ENCODE data around the gene LRRC27. TPM values are rescaled to one million over a fixed set of nuclear protein-coding genes. Genes with fewer than 3 reads are reported as not detected.
"Not testable (repeated sequence)": the region's sequence is repeated elsewhere in the genome, so short reads cannot be mapped to it uniquely, and the experiment has no call there.

LRRC27 gene
- total RNA-seq, 1 experiment from 2014 or later = 5.1 TPM

DNA sequence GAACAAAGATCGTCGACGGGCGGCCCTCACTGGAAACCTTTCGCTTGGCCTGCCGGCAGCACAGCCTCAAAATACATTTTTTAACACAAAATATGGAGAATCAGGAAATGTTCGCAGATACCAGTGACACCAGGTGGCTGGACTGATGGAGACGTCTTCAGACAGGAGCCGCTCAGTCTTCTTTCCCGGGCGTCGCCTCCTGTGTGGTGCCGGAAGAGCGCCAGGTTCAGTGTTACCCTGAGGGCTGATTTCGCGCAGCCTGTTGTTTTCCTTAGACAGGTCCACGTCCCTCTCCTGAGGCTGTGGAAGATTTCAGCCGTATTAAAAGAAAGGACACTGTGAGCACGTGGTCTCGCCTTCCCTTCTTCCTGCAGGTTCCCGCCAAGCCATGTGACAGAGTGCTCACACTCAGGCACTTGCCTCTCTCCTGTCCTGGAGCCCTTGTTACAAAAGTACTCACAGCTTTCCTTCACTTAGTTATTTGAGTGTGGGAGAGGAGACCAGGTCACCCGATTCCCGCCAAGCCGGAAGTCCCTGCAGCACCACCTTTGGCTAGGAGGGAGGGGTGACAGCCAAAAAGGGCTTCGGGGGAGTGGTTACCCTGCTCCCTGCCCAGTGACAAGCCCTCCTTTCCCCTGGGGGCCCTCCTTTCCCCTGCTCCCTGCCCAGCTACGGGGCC lies 43.3 kb downstream of the LRRC27 start:
- in situ Hi-C loops (cut with HindIII; ENCODE audit: low pct_unique_long_range_greater_than_20kb, low sequenced_read_pairs) = no loop called here

DNA sequence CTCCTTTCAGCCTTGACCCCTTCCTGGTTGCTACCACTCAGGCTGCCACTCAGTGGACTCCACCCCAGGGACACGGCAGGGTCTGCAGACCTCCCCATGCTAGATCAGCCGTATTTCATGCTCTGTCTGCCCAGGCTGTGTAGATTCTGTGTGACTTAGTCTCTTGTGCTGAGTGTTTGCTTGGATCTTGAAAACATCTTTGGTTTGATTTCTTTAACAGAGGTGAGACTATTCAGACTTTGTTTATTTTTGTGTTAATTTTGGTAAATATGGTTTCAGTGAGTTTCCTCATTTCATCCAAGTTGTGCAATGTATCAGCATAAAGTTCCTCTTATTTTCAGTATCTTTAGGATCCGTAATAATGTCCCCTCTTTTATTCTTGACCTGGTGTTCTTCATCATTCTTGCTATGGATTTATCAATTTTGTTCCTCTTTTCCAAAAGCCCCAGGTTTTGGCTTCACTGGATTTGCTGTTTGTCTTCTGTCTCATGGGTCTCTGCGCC lies 43.9 kb downstream of the LRRC27 start:
- DNase-seq (ENCODE audit: low read depth, low spot score) = no peak
- in situ Hi-C loops (cut with HindIII; ENCODE audit: low pct_unique_long_range_greater_than_20kb, low sequenced_read_pairs) = no loop called here

More for the DNA sequence above, 43.3 kb downstream of the LRRC27 start:
- DNase-seq (ENCODE audit: low read depth, low spot score) = no peak

DNA sequence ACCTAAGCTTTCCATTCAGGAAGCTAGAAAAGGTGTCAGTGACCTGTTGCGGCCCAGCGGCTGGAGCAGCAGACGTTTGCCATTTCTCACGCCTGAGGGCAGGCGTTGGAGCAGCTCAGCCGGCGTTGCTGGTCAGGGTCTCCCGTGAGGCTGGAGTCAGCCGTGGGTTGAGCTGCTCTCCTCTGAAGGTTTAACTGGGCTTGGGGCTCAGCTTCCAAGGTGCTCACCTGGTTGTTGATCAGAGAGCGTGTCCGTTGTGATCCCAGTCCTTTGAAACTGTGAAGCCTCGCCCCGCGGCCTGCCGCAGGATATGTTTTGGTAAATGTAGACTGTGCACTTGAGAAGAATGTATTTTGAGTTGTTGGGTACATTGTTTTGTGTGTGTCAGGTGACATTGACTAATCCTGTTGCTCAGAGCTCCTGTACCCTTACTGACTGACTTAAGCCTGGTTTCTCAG lies 44.4 kb downstream of the LRRC27 start:
- DNase-seq (ENCODE audit: low read depth, low spot score) = no peak
- in situ Hi-C loops (cut with HindIII; ENCODE audit: low pct_unique_long_range_greater_than_20kb, low sequenced_read_pairs) = no loop called here

DNA sequence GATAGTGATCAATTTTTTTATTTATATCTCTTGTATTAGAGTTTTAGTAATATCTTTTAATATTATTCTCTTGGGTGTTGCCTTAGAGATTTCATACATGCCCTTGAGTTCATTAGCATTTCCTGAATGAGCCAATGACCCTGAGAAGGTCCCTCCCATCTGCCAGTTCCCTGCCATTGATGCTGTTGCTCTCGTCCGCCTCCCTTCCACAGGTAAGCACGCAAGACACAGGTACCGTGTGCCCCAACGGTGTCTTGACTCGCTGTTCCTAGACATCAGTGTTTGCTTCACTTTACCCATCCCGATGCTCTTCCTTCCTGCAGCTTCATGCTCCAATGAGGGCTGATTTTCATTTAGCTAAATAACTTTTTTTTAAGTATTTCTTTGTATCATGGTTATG lies 45.3 kb downstream of the LRRC27 start:
- no peak for DNase-seq (ENCODE audit: low read depth, low spot score)
- in situ Hi-C loops (cut with HindIII; ENCODE audit: low pct_unique_long_range_greater_than_20kb, low sequenced_read_pairs) = no loop called here

DNA sequence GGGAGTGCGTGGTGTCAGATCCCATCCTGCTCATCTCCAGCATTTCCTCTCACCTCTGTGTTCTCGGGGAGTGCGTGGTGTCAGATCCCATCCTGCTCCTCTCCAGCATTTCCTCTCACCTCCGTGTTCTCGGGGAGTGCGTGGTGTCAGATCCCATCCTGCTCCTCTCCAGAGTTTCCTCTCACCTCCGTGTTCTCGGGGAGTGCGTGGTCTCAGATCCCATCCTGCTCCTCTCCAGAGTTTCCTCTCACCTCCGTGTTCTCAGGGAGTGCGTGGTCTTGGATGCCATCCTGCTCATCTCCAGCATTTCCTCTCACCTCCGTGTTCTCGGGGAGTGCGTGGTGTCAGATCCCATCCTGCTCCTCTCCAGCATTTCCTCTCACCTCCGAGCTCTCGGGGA lies 47.0 kb downstream of the LRRC27 start:
- in situ Hi-C loops (cut with HindIII; ENCODE audit: low pct_unique_long_range_greater_than_20kb, low sequenced_read_pairs); DNase-seq (ENCODE audit: low read depth, low spot score): not testable (repeated sequence)

DNA sequence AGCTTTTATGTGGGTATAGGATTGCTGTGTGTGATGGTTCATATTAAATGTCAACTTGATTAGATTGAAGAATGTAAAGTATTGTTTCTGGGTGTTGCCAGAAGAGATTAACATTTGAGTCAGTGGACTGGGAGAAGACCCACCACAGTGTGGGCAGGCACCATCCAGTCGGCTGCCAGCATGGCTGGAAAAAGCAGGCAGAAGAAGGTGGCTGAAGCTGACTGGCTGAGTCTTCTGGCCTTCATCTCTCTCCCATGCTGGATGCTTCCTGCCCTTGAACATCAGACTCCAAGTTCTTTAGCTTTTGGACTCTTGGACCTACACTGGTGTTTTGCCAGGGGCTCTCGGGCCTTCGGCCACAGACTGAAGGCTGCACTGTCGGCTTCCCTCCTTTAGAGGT lies 49.0 kb downstream of the LRRC27 start:
- DNase-seq (ENCODE audit: low read depth, low spot score); in situ Hi-C loops (cut with HindIII; ENCODE audit: low pct_unique_long_range_greater_than_20kb, low sequenced_read_pairs): not testable (repeated sequence)

DNA sequence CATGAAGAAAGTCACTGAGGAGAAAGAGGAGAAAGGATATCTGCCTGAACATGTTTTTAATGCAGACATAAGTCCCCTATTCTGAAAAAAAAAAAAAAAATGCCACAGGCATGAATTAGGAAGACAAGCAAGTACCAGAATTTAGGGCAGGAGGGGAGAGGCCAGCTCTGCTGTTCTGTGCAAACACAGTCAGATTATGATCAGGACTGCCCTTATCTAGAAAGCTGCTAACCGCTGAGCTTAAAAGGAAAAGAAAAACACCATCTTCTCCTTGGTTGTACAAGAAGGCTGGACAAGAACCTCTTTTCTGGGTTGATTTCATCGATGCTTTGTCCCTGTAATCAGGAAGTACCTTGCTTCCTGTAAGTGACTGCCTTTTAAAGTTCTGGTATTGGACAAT lies 49.7 kb downstream of the LRRC27 start:
- in situ Hi-C loops (cut with HindIII; ENCODE audit: low pct_unique_long_range_greater_than_20kb, low sequenced_read_pairs) = no loop called here

DNA sequence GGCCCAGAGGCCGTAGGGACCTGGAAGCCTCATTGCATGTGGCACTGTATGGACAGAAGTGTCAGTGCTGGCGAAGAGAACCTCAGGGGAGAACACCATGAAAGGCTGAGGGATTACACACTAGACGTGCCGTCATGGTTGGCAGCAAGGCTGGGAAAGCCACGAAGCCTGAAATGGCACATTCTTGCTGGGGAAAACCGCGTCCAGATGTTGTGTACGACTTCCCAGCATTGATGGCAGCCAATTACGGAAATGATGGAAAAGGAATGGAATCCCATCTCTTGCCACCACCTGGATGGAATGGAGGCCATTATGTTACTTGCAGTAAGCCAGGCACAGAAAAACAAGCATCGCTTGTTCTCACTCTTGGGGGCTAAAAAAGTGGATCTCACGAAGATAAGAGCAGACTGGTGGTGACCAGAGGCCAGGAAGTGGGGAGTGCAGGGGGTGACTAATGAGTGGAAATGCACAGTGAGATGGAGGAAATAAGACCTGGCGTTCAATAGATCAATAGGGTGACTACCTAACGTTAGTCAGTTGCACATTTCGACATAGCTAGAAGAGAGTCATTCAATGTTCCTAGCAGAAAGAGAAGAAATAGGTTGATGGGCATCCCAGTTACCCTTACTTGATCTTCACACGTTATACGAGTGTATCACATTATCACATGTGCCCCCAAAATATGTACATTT lies 50.4 kb downstream of the LRRC27 start:
- in situ Hi-C loops (cut with HindIII; ENCODE audit: low pct_unique_long_range_greater_than_20kb, low sequenced_read_pairs) = no loop called here
- DNase-seq (ENCODE audit: low read depth, low spot score) = no peak

More for the DNA sequence above, 49.7 kb downstream of the LRRC27 start:
- no peak for DNase-seq (ENCODE audit: low read depth, low spot score)

DNA sequence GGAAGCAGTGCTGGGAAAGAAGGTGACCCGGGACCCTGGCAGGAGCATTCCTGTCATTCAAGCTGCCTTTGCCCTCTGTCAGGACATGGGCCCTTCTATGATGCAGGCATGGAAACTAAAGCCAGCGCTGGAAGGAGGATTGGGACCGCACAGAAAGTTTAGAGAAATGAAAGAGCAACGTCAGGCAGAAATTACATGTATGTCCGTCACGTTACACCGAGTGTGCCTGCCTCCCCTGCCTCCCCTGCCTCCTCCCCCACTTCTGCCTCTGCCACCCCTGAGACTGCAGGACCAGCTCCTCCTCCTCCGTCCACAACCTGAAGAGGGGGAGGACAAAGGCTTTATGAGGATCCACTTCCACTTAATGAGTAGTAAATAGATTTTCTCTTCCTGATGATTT lies 51.1 kb downstream of the LRRC27 start:
- in situ Hi-C loops (cut with HindIII; ENCODE audit: low pct_unique_long_range_greater_than_20kb, low sequenced_read_pairs) = no loop called here
- DNase-seq (ENCODE audit: low read depth, low spot score) = no peak

DNA sequence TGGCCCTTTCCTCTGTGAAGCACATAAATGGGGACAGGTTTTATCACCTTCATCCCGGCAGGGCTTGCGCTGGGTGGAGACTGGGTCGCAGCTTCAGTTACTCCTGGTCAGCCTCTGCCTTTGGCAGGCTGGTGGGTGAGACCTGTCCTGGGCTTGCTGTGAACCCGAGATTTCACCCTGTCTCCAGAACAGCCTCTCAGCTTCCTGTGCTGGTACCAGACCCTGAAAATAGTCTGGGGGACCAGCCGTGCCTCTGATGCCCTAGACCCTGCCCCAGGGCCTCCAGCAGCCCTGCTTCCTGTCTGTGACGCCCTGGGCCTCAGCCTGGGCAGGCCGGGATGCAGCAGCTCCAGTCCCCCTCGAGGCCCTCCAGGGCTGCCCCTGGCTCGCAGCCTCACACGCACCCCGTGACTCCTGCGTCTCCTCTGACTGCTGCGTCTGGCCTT lies 51.8 kb downstream of the LRRC27 start:
- in situ Hi-C loops (cut with HindIII; ENCODE audit: low pct_unique_long_range_greater_than_20kb, low sequenced_read_pairs) = no loop called here
- no peak for DNase-seq (ENCODE audit: low read depth, low spot score)

DNA sequence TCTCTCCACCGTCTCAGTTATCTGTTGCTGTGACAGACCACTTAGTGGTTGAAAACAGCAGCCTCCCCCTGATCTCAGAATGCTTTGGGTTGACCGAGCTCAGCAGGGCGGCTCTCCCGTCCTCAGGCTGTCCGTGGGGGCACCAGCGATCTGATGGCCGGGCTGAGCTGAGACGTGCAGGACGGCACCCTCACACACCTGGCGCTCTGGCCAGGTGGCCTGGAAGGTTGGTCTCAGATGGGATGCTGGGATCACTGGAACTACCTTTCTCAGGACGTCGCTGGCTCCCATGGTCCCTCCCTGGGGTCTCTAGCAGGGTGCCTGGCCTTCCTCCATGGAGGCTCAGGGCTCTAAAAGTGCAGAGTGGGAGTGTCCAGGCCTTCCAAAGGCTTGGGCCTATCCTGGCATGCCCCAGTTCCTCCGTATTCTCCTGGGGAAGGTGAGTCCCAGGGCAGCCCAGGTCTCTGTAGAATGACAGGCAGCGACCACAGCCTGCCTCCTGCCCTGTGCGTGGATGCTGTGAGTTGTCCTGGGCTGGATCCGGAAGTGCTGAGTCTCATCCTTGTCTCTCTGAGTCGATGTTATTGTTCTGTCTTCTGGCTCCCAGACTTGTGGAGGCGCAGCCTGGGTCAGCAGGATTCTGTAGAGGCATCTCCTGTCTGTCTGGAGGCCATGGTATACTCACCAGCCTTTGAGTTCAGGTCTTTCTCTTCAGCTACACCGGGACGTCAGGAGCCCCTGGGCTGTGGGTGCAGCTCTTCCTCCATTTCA lies 52.8 kb downstream of the LRRC27 start:
- DNase-seq (ENCODE audit: low read depth, low spot score) = no peak
- in situ Hi-C loops (cut with HindIII; ENCODE audit: low pct_unique_long_range_greater_than_20kb, low sequenced_read_pairs) = no loop called here

DNA sequence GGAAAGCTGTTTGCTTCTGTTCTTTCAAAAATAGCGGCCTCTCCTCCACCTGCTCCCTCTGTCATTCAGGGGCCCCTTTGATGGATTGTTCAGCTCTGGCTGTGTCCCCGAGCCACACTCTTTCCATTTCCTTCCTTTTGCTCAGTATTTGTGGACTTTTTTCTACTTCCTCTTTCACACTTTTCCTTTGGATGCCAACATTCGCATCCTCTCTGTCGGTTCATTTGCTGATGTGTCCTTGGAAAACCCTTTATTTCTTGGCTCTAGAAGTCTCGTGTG lies 53.3 kb downstream of the LRRC27 start:
- no peak for DNase-seq (ENCODE audit: low read depth, low spot score)
- in situ Hi-C loops (cut with HindIII; ENCODE audit: low pct_unique_long_range_greater_than_20kb, low sequenced_read_pairs) = no loop called here

DNA sequence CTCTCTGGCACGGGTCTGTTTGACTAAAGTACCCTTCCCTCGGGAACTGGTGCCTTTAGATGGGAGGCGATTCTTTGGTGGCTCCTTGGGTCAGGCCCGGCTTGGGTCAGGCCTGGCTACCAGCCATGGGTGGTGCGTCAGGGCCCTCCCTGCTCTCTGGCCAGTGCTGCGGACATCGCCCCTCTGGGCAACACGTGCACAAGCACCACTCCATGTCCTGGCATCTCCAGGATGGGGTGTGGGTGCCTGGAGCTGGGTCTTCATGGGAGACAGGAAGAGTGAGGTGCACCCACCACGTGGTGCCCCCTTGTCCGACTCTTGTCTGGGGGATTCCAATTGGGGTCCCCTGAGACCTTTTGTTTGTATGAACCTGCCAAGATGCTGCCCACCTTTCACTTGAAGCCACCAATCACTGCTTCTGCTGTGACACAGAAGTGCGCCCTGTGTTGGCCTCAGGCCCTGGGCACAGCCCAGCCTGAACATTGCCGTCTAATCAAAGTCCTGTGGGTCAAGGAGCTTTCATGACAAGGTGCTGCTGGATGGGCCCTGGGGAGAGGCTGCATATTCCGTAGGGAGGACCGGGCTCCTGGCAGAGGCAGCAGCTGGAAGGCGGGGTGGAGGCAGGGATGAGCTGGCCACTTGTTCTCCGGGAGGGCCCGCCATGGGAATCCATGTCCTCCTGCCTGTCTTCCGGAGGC lies 53.9 kb downstream of the LRRC27 start:
- no peak for DNase-seq (ENCODE audit: low read depth, low spot score)
- in situ Hi-C loops (cut with HindIII; ENCODE audit: low pct_unique_long_range_greater_than_20kb, low sequenced_read_pairs) = no loop called here

DNA sequence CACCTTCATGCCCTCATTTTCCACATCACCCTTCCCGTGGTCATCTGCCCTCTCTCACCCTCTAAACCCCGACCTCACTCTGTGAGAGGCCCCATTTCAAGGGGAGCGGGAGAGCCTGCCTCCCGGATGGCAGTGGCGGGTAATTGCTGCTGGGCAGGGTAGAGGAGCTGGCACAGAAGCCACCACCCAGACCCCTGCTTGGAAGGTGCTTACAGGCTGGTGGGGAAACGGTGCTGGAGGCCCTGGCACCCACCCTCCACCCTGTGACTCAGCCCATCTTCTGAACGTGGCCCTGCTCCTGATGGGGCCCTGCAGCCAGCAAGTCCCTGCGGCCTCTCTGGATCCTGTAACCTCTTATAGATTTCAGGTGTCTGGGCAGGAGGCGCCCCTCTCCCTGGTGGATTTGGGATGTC lies 54.4 kb downstream of the LRRC27 start:
- in situ Hi-C loops (cut with HindIII; ENCODE audit: low pct_unique_long_range_greater_than_20kb, low sequenced_read_pairs) = no loop called here
- DNase-seq (ENCODE audit: low read depth, low spot score) = no peak

DNA sequence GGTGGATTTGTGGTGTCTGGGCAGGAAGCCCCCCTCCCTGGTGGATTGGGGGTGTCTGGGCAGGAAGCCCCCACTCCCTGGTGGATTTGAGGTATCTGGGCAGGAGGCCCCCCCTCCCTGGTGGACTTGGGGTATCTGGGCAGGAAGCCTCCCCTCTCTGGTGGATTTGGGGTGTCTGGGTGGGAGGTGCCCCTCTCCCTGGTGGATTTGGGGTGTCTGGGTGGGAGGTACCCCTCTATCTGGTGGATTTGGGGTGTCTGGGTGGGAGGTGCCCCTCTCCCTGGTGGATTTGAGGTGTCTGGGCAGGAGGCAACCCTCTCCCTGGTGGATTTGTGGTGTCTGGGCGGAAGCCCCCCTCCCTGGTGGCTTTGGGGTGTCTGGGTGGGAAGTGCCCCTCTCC lies 54.9 kb downstream of the LRRC27 start:
- in situ Hi-C loops (cut with HindIII; ENCODE audit: low pct_unique_long_range_greater_than_20kb, low sequenced_read_pairs); DNase-seq (ENCODE audit: low read depth, low spot score): not testable (repeated sequence)

DNA sequence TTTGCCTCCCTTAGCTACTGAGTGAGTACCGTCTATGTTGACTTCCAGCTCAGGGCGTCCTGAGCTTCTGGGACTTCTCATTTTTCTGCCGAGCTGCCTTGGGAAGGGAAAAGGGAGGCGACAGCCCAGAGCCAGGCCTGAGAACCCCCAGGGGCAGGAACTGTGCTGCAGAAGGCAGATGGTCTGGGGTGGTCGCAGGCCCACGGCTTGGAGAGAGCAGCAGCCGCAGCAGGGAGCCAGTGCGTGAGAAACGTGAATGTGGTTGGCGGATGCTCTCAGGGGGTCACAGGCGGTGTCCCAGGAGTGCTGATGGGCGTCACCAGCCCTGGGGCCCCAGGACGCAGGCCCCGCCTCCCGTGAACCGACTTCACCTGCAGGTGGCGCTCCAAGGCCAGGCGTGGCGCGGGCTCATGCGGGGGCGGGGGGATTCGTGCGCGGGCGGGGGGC lies 55.8 kb downstream of the LRRC27 start:
- in situ Hi-C loops (cut with HindIII; ENCODE audit: low pct_unique_long_range_greater_than_20kb, low sequenced_read_pairs) = no loop called here
- DNase-seq (ENCODE audit: low read depth, low spot score) = peak; percentile 43

DNA sequence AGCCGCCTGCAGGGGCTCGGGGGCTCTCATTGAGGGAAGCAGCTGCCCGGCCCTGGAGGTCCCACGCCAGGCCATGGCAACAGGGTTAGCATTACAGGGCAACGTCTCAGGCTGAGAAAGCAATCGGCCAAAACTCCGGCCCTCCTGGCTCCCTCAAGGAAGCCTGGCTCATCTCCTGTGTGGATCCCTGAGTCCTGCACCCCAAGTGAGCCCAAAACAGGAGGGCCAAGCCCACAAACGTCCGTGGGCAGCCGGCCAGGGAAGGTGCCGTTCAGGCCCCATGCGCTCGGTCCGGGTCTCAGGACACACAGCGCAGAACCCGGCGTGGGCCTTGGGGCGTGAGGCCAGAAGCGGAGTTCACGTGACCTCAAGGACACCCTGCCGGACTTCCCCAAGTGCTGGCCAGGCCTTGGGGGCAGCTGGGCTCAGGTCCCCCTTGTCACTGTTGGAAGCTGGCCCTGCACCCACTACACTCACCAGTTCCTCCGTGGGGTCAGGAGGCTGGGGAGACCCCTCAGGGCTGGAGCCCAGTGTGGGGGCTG lies 57.0 kb downstream of the LRRC27 start:
- in situ Hi-C loops (cut with HindIII; ENCODE audit: low pct_unique_long_range_greater_than_20kb, low sequenced_read_pairs) = no loop called here
- DNase-seq (ENCODE audit: low read depth, low spot score) = no peak

All from SK-MEL-5 (cell line).